ENCODE results near the gene STN1. TPM values are rescaled to one million over a fixed set of nuclear protein-coding genes. Genes with fewer than 3 reads are reported as not detected.

The STN1 gene
- total and polyA plus RNA-seq, 2 of the 8 experiments (the other 6 are each of a cell fraction or from before 2014, with no cell fraction given): 10.1 to 12.4 TPM

DNA sequence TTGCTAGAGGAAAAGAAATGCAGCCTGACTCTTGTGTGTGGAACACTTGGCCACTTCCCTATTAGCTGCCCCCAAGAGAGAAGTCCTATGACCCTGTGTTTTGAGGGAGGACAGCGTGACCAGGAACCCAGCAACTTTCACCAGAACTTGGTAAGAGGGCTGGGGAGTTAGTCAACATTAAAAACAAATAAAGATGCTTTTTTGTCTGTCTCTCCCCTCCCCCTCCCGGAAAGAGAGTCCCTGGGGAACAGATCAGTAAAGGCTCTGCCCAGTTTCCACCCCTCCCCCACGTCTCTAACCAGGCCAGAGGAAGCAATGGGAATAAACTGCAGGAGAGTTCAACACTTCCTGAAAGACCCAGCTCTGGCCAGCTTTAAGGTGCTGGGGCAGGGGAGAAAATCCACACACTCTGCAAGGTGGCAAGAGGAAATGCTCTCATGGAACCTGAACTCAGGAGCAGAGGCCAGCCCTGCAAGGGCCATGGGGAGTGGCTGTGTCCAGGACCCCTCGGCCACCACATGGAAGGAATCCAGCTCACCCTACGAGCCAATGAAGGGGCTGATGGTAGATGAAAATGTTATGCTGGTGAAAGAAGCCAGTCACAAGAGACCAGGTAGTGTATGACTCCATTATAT, 84.1 kb downstream of the STN1 start:
- H4K91ac ChIP-seq (replicated peaks; ENCODE audit: insufficient read length, low read length): peak overlapping the region; percentile 78
- H2AFZ ChIP-seq (ENCODE audit: low read length): peak overlapping the region; percentile 55; the same call in 1 of the 2 replicates
- H3K79me1 ChIP-seq (ENCODE audit: low read depth, low read length): no peaks in the 10 kb centered on the region
- no peak overlapping the region for H3K9ac ChIP-seq (replicated peaks in 1 of 4; ENCODE audit: extremely low read depth in 1 of 4, low read depth in 3 of 4, low read length in 3 of 4)
- H3K23ac ChIP-seq (ENCODE audit: insufficient read length): no peak overlapping the region
- H3K4ac ChIP-seq (replicated peaks; ENCODE audit: insufficient read length, low read depth, low read length): no peak overlapping the region
- no peak overlapping the region for H2AK5ac ChIP-seq (ENCODE audit: low read depth, low read length)
- CTCF ChIA-PET (ENCODE audit: partially characterized antibody): interaction anchor here (0.9 to 2.8 kb wide), 9 partner anchors 14 to 228 kb away, joined by 3 to 18 read pairs (median 4); partner anchors contain the start of gene SH3PXD2A
- peak overlapping the region; percentile 23 for H4K5ac ChIP-seq (ENCODE audit: insufficient read length, low read depth, low read length)
- H3K79me2 ChIP-seq (ENCODE audit: control insufficient read depth in 1 of 2, insufficient read depth in 2 of 2, low read length in 2 of 2): no peaks in the 10 kb centered on the region
- DNase-seq (ENCODE audit: low read depth in 1 of 2, low spot score in 2 of 2): no peak
- peaks cover 12 to 21% (median 18%) of the 10 kb centered on the region in 4 experiments for H3K4me1 ChIP-seq (replicated peaks in 1 of 4; ENCODE audit: control insufficient read depth in 3 of 4, insufficient read depth in 4 of 4, low read length in 3 of 4)
- H3K36me3 ChIP-seq (ENCODE audit: control insufficient read depth in 2 of 4, insufficient read depth in 4 of 4, low read length in 3 of 4): no peaks in the 10 kb centered on the region
- H3K9me3 ChIP-seq (ENCODE audit: insufficient read depth in 2 of 2, low read depth in 1 of 2, low read length in 1 of 2): 0 out of 4 replicates have a peak, but pooled peaks cover 0 to 5% of the 10 kb centered on the region in 2 experiments
- no peak overlapping the region for H3K56ac ChIP-seq (replicated peaks; ENCODE audit: insufficient read length, low read depth, low read length)
- POLR2A ChIA-PET (ENCODE audit: partially characterized antibody): interaction anchor here (0.6 to 1.3 kb wide), 6 partner anchors 8 to 116 kb away, joined by 3 to 4 read pairs (median 3); no protein-coding TSS in a partner anchor
- peak overlapping the region; percentile 52 for H2BK20ac ChIP-seq (ENCODE audit: low read length)
- peak overlapping the region; percentile 56; the same call in 1 of the 2 replicates for H3K27ac ChIP-seq (ENCODE audit: low read depth, low read length)
- H3K23me2 ChIP-seq (ENCODE audit: low read depth, low read length): peaks cover 5% of the 10 kb centered on the region; the same call in 1 of the 2 replicates
- H3K4me2 ChIP-seq (ENCODE audit: insufficient read depth in 1 of 2, low read depth in 2 of 2, low read length in 2 of 2): peak overlapping the region; percentile 35 to 52
- H3K27me3 ChIP-seq (replicated peaks in 1 of 4; ENCODE audit: control insufficient read depth in 3 of 4, extremely low read depth in 1 of 4, insufficient read depth in 3 of 4, low read length in 3 of 4): no peaks in the 10 kb centered on the region
- WGBS, 2 experiments (ENCODE audit: extremely low coverage in 1 of 2, insufficient coverage in 1 of 2, insufficient read length in 1 of 2, insufficient replicate concordance in 2 of 2, low coverage in 1 of 2, low lambda C conversion rate in 2 of 2, missing lambda C conversion rate in 1 of 2): 53% methylated on average over 5 of the region's 5 CpGs; no CpG with 5 or more reads in 1 of the 2 experiments
- FAIRE-seq: no peak
- H4K20me1 ChIP-seq (replicated peaks in 1 of 2; ENCODE audit: control insufficient read depth in 1 of 2, insufficient read depth in 2 of 2, low read length in 2 of 2): no peaks in the 10 kb centered on the region
- H2BK15ac ChIP-seq (ENCODE audit: low read length): no peak overlapping the region
- peak overlapping the region; percentile 80; the same call in 1 of the 2 replicates for H2BK5ac ChIP-seq (ENCODE audit: low read depth, low read length)
- 0 out of 2 replicates have a peak overlapping the region, but pooled peaks have one; percentile 4 for H3K18ac ChIP-seq (ENCODE audit: extremely low read depth, low read length)
- peak overlapping the region in 1 of 4 experiments; percentile 18; a peak in 1 of 8 replicates for H3K4me3 ChIP-seq (ENCODE audit: extremely low read depth in 1 of 4, insufficient read depth in 2 of 4, low read depth in 3 of 4, low read length in 4 of 4)
- H2BK120ac ChIP-seq (replicated peaks; ENCODE audit: low read depth, low read length): peak overlapping the region; percentile 65
- H3K14ac ChIP-seq (ENCODE audit: insufficient read length): no peak overlapping the region
- peak; percentile 68; the same call in 1 of the 2 replicates for TF ChIP-seq SP1 (IDR thresholded peaks at IDR 0.05; ENCODE audit: low read depth, low read length)
- 0 out of 2 replicates have a peak, but pooled peaks have one; percentile 17 for TF ChIP-seq EGR1 (IDR thresholded peaks at IDR 0.05; ENCODE audit: borderline replicate concordance, low read depth, low read length)
- TF ChIP-seq HDAC6 (IDR thresholded peaks at IDR 0.05; ENCODE audit: low read depth, low read length): no peak
- peak; percentile 50; the same call in 1 of the 2 replicates for TF ChIP-seq RBBP5 (IDR thresholded peaks at IDR 0.05; ENCODE audit: borderline replicate concordance, low read depth, low read length)
- peak; percentile 70 for TF ChIP-seq ASH2L (IDR thresholded peaks at IDR 0.05; ENCODE audit: low read length)
- no peak overlapping the region for H4K8ac ChIP-seq (ENCODE audit: extremely low read depth, insufficient read depth, low read length)
- H2BK12ac ChIP-seq (ENCODE audit: low read depth, low read length): peak overlapping the region; percentile 42

All from H1 (cell line).